Measurements from ENCODE around the gene B3GAT1. TPM values are rescaled to one million over a fixed set of nuclear protein-coding genes. Genes with fewer than 3 reads are reported as not detected.

Gene B3GAT1
- polyA plus RNA-seq, 6 donors from 2014 or later, result not detected

- Mint-ChIP-seq H3K27me3 (peaks cover 17 to 38% (median 20%) of the 10 kb centered on the region in 3 donors), H3K4me3 (no peak overlapping the region)
- no peak for ATAC-seq (ENCODE audit: low read depth in 2 of 2)
Measured at GRCh38 chr11:134388590-134388989, 23.5 kb downstream of the B3GAT1 start.

GRCh38 chr11:134387501-134387900 is 24.5 kb downstream of the B3GAT1 start:
- Mint-ChIP-seq H3K9me3 (peaks cover 0 to 2% (median 0%) of the 10 kb centered on the region in 7 donors), H3K27me3 (peaks cover 17 to 34% (median 20%) of the 10 kb centered on the region in 3 donors), H3K4me1 (no peaks in the 10 kb centered on the region), H3K27ac (no peak overlapping the region), H3K36me3 (no peaks in the 10 kb centered on the region), H3K4me3 (no peak overlapping the region)
- ATAC-seq (ENCODE audit: low read depth in 2 of 2) (no peak), DNase-seq (no peak)

More at GRCh38 chr11:134388590-134388989, 23.5 kb downstream of the B3GAT1 start:
- DNase-seq, result no peak
- Mint-ChIP-seq H3K4me1 (no peaks in the 10 kb centered on the region), H3K27ac (no peak overlapping the region), H3K9me3 (peaks cover 0 to 2% (median 0%) of the 10 kb centered on the region in 7 donors), H3K36me3 (no peaks in the 10 kb centered on the region)

- DNase-seq (no peak), ATAC-seq (ENCODE audit: low read depth in 2 of 2) (no peak)
- Mint-ChIP-seq H3K36me3 (no peaks in the 10 kb centered on the region), H3K4me1 (no peaks in the 10 kb centered on the region), H3K27me3 (peaks cover 17 to 32% (median 20%) of the 10 kb centered on the region in 3 donors), H3K27ac (no peak overlapping the region), H3K4me3 (no peak overlapping the region), H3K9me3 (peaks cover 0 to 2% (median 0%) of the 10 kb centered on the region in 7 donors)
Measured at GRCh38 chr11:134386945-134387344, 25.1 kb downstream of the B3GAT1 start.

GRCh38 chr11:134385774-134386565 is 26.1 kb downstream of the B3GAT1 start:
- Mint-ChIP-seq H3K27ac (no peak overlapping the region), H3K9me3 (peaks cover 0 to 2% (median 0%) of the 10 kb centered on the region in 7 donors), H3K36me3 (no peaks in the 10 kb centered on the region), H3K4me3 (no peak overlapping the region), H3K4me1 (no peaks in the 10 kb centered on the region), H3K27me3 (peaks cover 11 to 25% (median 17%) of the 10 kb centered on the region in 3 donors)
- ATAC-seq (ENCODE audit: low read depth in 2 of 2) (no peak), DNase-seq (no peak)

- Mint-ChIP-seq H3K4me3 (no peak overlapping the region), H3K4me1 (no peaks in the 10 kb centered on the region), H3K36me3 (no peaks in the 10 kb centered on the region), H3K9me3 (peaks cover 0 to 2% (median 0%) of the 10 kb centered on the region in 7 donors), H3K27ac (no peak overlapping the region), H3K27me3 (peaks cover 17 to 24% (median 19%) of the 10 kb centered on the region in 3 donors)
- DNase-seq (no peak), ATAC-seq (ENCODE audit: low read depth in 2 of 2) (no peak)
Measured at GRCh38 chr11:134385171-134385570, 26.9 kb downstream of the B3GAT1 start.

GRCh38 chr11:134384406-134384805 is 27.6 kb downstream of the B3GAT1 start:
- H3K27me3 Mint-ChIP-seq, result peaks cover 16 to 24% (median 17%) of the 10 kb centered on the region in 3 donors

GRCh38 chr11:134383576-134384221 is 28.3 kb downstream of the B3GAT1 start:
- no peak for DNase-seq
- Mint-ChIP-seq H3K9me3 (peaks cover 0 to 2% (median 0%) of the 10 kb centered on the region in 7 donors), H3K27me3 (peaks cover 13 to 24% (median 16%) of the 10 kb centered on the region in 3 donors)

More at GRCh38 chr11:134384406-134384805, 27.6 kb downstream of the B3GAT1 start:
- Mint-ChIP-seq H3K9me3 (peaks cover 0 to 2% (median 0%) of the 10 kb centered on the region in 7 donors), H3K27ac (no peak overlapping the region), H3K4me3 (no peak overlapping the region), H3K4me1 (no peaks in the 10 kb centered on the region), H3K36me3 (no peaks in the 10 kb centered on the region)
- DNase-seq (no peak), ATAC-seq (ENCODE audit: low read depth in 2 of 2) (no peak)

GRCh38 chr11:134382830-134383229 is 29.2 kb downstream of the B3GAT1 start:
- no peak for DNase-seq
- no peak overlapping the region for H3K27ac Mint-ChIP-seq
- no peaks in the 10 kb centered on the region for H3K9me3 Mint-ChIP-seq
- peaks cover 5 to 31% (median 16%) of the 10 kb centered on the region in 3 donors for H3K27me3 Mint-ChIP-seq
- no peaks in the 10 kb centered on the region for H3K36me3 Mint-ChIP-seq
- ATAC-seq (ENCODE audit: low read depth in 2 of 2), result no peak
- no peaks in the 10 kb centered on the region for H3K4me1 Mint-ChIP-seq
- no peak overlapping the region for H3K4me3 Mint-ChIP-seq

More at GRCh38 chr11:134383576-134384221, 28.3 kb downstream of the B3GAT1 start:
- Mint-ChIP-seq H3K4me3 (no peak overlapping the region), H3K36me3 (no peaks in the 10 kb centered on the region), H3K4me1 (no peaks in the 10 kb centered on the region), H3K27ac (no peak overlapping the region)
- no peak for ATAC-seq (ENCODE audit: low read depth in 2 of 2)

GRCh38 chr11:134382257-134382656 is 29.8 kb downstream of the B3GAT1 start:
- Mint-ChIP-seq H3K9me3 (no peaks in the 10 kb centered on the region), H3K4me3 (no peak overlapping the region), H3K36me3 (no peaks in the 10 kb centered on the region), H3K4me1 (no peaks in the 10 kb centered on the region), H3K27me3 (peaks cover 5 to 34% (median 15%) of the 10 kb centered on the region in 3 donors), H3K27ac (no peak overlapping the region)
- DNase-seq (no peak), ATAC-seq (ENCODE audit: low read depth in 2 of 2) (no peak)

- H3K9me3 Mint-ChIP-seq, result no peaks in the 10 kb centered on the region
- DNase-seq, result no peak
- peaks cover 0 to 26% (median 8%) of the 10 kb centered on the region in 3 donors for H3K27me3 Mint-ChIP-seq
- H3K36me3 Mint-ChIP-seq, result no peaks in the 10 kb centered on the region
- ATAC-seq (ENCODE audit: low read depth in 2 of 2), result no peak
- no peak overlapping the region for H3K4me3 Mint-ChIP-seq
- H3K27ac Mint-ChIP-seq, result no peak overlapping the region
- no peaks in the 10 kb centered on the region for H3K4me1 Mint-ChIP-seq
Measured at GRCh38 chr11:134380785-134381184, 31.3 kb downstream of the B3GAT1 start.

- H3K4me1 Mint-ChIP-seq, result no peaks in the 10 kb centered on the region
- H3K36me3 Mint-ChIP-seq, result no peaks in the 10 kb centered on the region
- no peaks in the 10 kb centered on the region for H3K9me3 Mint-ChIP-seq
- peaks cover 0 to 26% (median 7%) of the 10 kb centered on the region in 3 donors for H3K27me3 Mint-ChIP-seq
- ATAC-seq (ENCODE audit: low read depth in 2 of 2), result no peak
- DNase-seq, result no peak
- peak overlapping the region in 1 of 8 donors; percentile 67 for H3K4me3 Mint-ChIP-seq
- no peak overlapping the region for H3K27ac Mint-ChIP-seq
Measured at GRCh38 chr11:134380229-134380628, 31.8 kb downstream of the B3GAT1 start.

- ATAC-seq (ENCODE audit: low read depth in 2 of 2), result no peak
- no peaks in the 10 kb centered on the region for H3K36me3 Mint-ChIP-seq
- H3K4me1 Mint-ChIP-seq, result no peaks in the 10 kb centered on the region
- no peak for DNase-seq
- H3K27ac Mint-ChIP-seq, result no peak overlapping the region
- H3K9me3 Mint-ChIP-seq, result no peaks in the 10 kb centered on the region
- peaks cover 0 to 26% (median 4%) of the 10 kb centered on the region in 3 donors for H3K27me3 Mint-ChIP-seq
- no peak overlapping the region for H3K4me3 Mint-ChIP-seq
Measured at GRCh38 chr11:134379241-134379640, 32.8 kb downstream of the B3GAT1 start.

GRCh38 chr11:134377876-134378275 is 34.2 kb downstream of the B3GAT1 start:
- ATAC-seq (ENCODE audit: low read depth in 2 of 2) (no peak), DNase-seq (no peak)
- Mint-ChIP-seq H3K4me3 (no peak overlapping the region), H3K9me3 (no peaks in the 10 kb centered on the region), H3K27me3 (peaks cover 0 to 26% (median 4%) of the 10 kb centered on the region in 3 donors), H3K36me3 (no peaks in the 10 kb centered on the region), H3K27ac (no peak overlapping the region), H3K4me1 (no peaks in the 10 kb centered on the region)
